HepG2 (cell line): ENCODE data around the gene U2AF1L4. TPM values are rescaled to one million over a fixed set of nuclear protein-coding genes. Genes with fewer than 3 reads are reported as not detected.

Source experiments
- ATAC-seq: fragments of 200-7000 bp; cut with Tn5 transposase; 3 replicates; pipeline ENCODE4 v1.9.1; 2020; ENCODE audit warnings: mild to moderate bottlenecking, moderate library complexity
- BruUV-seq: library from RNA; stranded (reverse); fragments of 400-500 nt; replicated peaks from 2 replicates; lab custom pipeline; 2021; lab: Mats Ljungman, UMichigan
- CTCF ChIA-PET: fragments of 300-600 bp; formaldehyde crosslinking; extraction: SDS; loops from one replicate; lab custom pipeline; 2021; ENCODE audit warnings: low total read pairs, inconsistent platforms, low intra/inter-chr PET ratio; lab: Yijun Ruan, JAX
- POLR2A ChIA-PET: fragments of 350-600 bp; sonication (Branson Sonifier 250); formaldehyde crosslinking; loops from one replicate; lab custom pipeline; 2020; ENCODE audit warnings: antibody characterized with exemption, inconsistent platforms; lab: Yijun Ruan, JAX
- DNase-seq: peaks from one replicate; pipeline ENCODE4 v3.0.0-alpha.2; 2015; ENCODE audit warnings: low spot score
- FAIRE-seq: peaks from 3 replicates; lab custom pipeline; 2011; peaks lifted over from hg19 to GRCh38; lab: Jason Lieb, UNC
- H2AFZ ChIP-seq: one replicate; pipeline ENCODE4 v1.6.1; 2011; ENCODE audit warnings: low read length, inconsistent platforms
- H3K27ac ChIP-seq: fragments of 300-600 bp; 3 replicates; pipeline ENCODE4 v1.8.0; 2011; ENCODE audit warnings: mixed run types, mild to moderate bottlenecking, mixed read lengths, low read length, inconsistent platforms; ENCODE audit not compliant: insufficient read depth; ENCODE audit errors: extremely low read length
- H3K27me3 ChIP-seq, 2 experiments: fragments of 200-600 bp in 1 of 2; 2 replicates in 1 of 2; 3 replicates in 1 of 2; pipeline versions ENCODE4 v1.6.0 to v1.8.0; 2011; ENCODE audit warnings: low read length in 2 of 2, mild to moderate bottlenecking in 2 of 2, moderate library complexity in 2 of 2, inconsistent platforms in 1 of 2; ENCODE audit not compliant: insufficient read depth in 2 of 2, control insufficient read depth in 1 of 2
- H3K36me3 ChIP-seq, 2 experiments: fragments of 200-600 bp in 1 of 2; replicated peaks in 1 of 2; 2 replicates in 1 of 2; 3 replicates in 1 of 2; pipeline versions ENCODE4 v1.5.1 to v1.8.0; 2011; ENCODE audit warnings: low read length in 2 of 2, inconsistent platforms in 1 of 2; ENCODE audit not compliant: insufficient read depth in 2 of 2, control insufficient read depth in 1 of 2
- H3K4me1 ChIP-seq: 2 replicates; pipeline ENCODE4 v1.5.1; 2012; ENCODE audit warnings: low read length, inconsistent platforms; ENCODE audit not compliant: insufficient read depth
- H3K4me2 ChIP-seq: 2 replicates; pipeline ENCODE4 v1.6.0; 2011; ENCODE audit warnings: low read depth, low read length, inconsistent platforms
- H3K4me3 ChIP-seq, 3 experiments: fragments of 200-600 bp in 1 of 3; sonication (generic), shearing (Covaris generic) in 1 of 3; replicated peaks in 1 of 3; 2 replicates each; pipeline ENCODE4 v1.5.1; 2011 to 2016; ENCODE audit warnings: low read length in 3 of 3, inconsistent platforms in 2 of 3, low read depth in 2 of 3, mild to moderate bottlenecking in 2 of 3, control low read depth in 1 of 3, mixed read lengths in 1 of 3; ENCODE audit not compliant: insufficient read depth in 1 of 3
- H3K79me2 ChIP-seq: one replicate; pipeline ENCODE4 v1.6.1; 2011; ENCODE audit warnings: low read length, inconsistent platforms; ENCODE audit not compliant: insufficient read depth
- H3K9ac ChIP-seq: 2 replicates; pipeline ENCODE4 v1.6.0; 2011; ENCODE audit warnings: mild to moderate bottlenecking, low read depth, low read length, inconsistent platforms; ENCODE audit not compliant: insufficient read depth
- H3K9me3 ChIP-seq: 2 replicates; pipeline ENCODE4 v1.5.1; 2012; ENCODE audit warnings: mild to moderate bottlenecking, low read length
- H4K20me1 ChIP-seq: 2 replicates; pipeline ENCODE4 v1.6.0; 2011; ENCODE audit warnings: inconsistent platforms, mild to moderate bottlenecking, low read length, moderate library complexity; ENCODE audit not compliant: insufficient read depth
- ZNF337 ChIP-seq: sonication (generic); formaldehyde crosslinking; IDR thresholded peaks from 2 replicates; pipeline ENCODE4 v1.5.1; 2020; ENCODE audit warnings: missing genetic modification reagents, low read depth, mild to moderate bottlenecking, borderline replicate concordance
- ZSCAN25 ChIP-seq: sonication (generic); formaldehyde crosslinking; IDR thresholded peaks from 2 replicates; pipeline ENCODE4 v1.8.0; 2022; ENCODE audit warnings: mild to moderate bottlenecking, missing genetic modification reagents
- WGBS: methylation state at CpG from one replicate; pipeline ENCODE4 v1.1.6; 2017; ENCODE audit warnings: low lambda C conversion rate; 5-methylcytosine and 5-hydroxymethylcytosine counted together
- in situ Hi-C: cut with HindIII; loops from 2 replicates; pipeline ENCODE4 v1.10.0; 2017; ENCODE audit warnings: low pct_unique_long_range_greater_than_20kb; ENCODE audit not compliant: extremely low pct_ligation_motif_present
- intact Hi-C: fragments of 100-400 bp; cut with micrococcal nuclease; formaldehyde crosslinking; loops from one replicate; pipeline ENCODE4 v1.10.0; 2022; ENCODE audit not compliant: unreplicated experiment
- polyA plus RNA-seq, 8 experiments: library from polyadenylated mRNA; depleted of rRNA in 3 of 8; stranded (reverse) in 7 of 8; unstranded in 1 of 8; fragments of >200 nt; fragmentation: Illumina TruSeq in 4 of 8; extraction: Trizol in 4 of 8; gene quantifications; 2 replicates each; pipeline versions ENCODE4 v1.2.1 to v1.2.3, GENCODE V29; 2011 to 2016; ENCODE audit warnings: low read depth in 4 of 8, missing spikeins in 1 of 8, mixed read lengths in 1 of 8; ENCODE audit not compliant: insufficient read depth in 1 of 8
- total RNA-seq, 5 experiments: library from RNA; depleted of rRNA; stranded (reverse); fragments of >200 nt; fragmentation: Illumina TruSeq; extraction: Trizol; gene quantifications; 2 replicates each; pipeline ENCODE4 v1.2.3, GENCODE V29; 2016; ENCODE audit warnings: low read depth in 1 of 5
- TF ChIP-seq, protein P1 (sequence below): sonication (generic); formaldehyde crosslinking; IDR thresholded peaks from 2 replicates; pipeline ENCODE4 v1.4.0; 2020; ENCODE audit warnings: missing genetic modification reagents

The U2AF1L4 gene
- total and polyA plus RNA-seq, 2 of the 13 experiments (the other 11 are each of a cell fraction or from before 2014, with no cell fraction given): 7.9 to 15.4 TPM

DNA sequence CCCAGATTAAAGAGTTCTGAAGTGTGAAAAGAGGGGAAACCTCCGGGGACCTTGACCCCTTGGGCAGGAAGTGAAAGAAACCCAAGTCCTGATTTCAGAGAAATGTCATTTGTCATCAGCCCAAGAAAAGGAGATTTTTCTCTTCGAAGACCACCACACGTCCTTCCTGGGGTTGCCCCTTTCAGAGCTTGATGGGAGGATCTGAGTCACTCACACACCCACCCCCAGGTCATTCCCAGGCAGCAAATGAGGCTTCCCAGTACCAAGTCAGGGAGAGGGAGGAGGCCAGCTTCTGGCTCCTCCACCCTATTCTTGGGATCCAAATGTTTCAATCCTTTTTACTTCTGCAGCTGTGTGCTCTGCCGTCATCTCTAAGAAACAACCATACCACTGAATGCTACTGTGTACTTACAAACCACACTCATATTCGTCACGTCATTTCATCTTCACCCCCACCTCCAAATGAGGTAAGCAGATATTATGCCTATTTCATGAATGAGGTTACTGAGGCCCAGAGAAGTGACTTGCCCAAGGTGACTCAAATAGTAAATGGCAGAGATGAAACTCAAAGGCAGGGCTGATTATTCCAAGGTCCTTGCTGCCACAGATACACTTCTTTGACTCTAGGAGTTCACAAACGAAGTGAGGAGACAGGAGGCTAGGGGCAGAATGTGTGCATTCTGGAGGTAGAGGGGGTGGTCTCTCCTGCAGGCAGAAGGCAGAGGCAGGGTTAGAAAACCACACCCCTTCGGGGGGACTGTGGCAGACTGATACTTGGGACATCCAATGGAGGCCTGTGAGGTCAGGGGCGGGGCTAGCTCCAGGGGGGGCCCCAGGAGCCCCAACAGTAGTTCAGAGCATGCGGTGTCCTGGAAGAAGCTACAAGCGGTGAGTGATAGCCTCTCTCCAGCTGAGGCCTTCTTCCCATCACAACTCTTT is 32.4 kb downstream of the U2AF1L4 start:
- Histone ChIP-seq H3K27me3 (no peaks in the 10 kb centered on the region; a peak in 1 of 5 replicates), H3K36me3 (no peaks in the 10 kb centered on the region), H3K4me1 (peaks cover 24% of the 10 kb centered on the region), H2AFZ (no peak overlapping the region), H3K4me3 (no peak overlapping the region), H3K9me3 (no peaks in the 10 kb centered on the region), H4K20me1 (no peaks in the 10 kb centered on the region), H3K4me2 (no peak overlapping the region), H3K9ac (no peak overlapping the region), H3K27ac (no peak overlapping the region), H3K79me2 (no peaks in the 10 kb centered on the region)
- BruUV-seq: no TSS peak
- ChIA-PET CTCF (no interaction called here), POLR2A (interaction anchor here (5.0 kb wide), 1 partner anchor 10 kb away, joined by 23 read pairs; no protein-coding TSS in a partner anchor)
- FAIRE-seq (no peak), ATAC-seq (no peak), DNase-seq (no peak)
- in situ Hi-C loops: no loop called here
- intact Hi-C loops: no loop called here
- WGBS: 74% methylated on average over 8 of the region's 11 CpGs
- TF ChIP-seq ZSCAN25 (CRISPR knock-in tag): no peak
- no peak for TF ChIP-seq ZNF337 (CRISPR knock-in tag)
- TF ChIP-seq, protein P1, sequence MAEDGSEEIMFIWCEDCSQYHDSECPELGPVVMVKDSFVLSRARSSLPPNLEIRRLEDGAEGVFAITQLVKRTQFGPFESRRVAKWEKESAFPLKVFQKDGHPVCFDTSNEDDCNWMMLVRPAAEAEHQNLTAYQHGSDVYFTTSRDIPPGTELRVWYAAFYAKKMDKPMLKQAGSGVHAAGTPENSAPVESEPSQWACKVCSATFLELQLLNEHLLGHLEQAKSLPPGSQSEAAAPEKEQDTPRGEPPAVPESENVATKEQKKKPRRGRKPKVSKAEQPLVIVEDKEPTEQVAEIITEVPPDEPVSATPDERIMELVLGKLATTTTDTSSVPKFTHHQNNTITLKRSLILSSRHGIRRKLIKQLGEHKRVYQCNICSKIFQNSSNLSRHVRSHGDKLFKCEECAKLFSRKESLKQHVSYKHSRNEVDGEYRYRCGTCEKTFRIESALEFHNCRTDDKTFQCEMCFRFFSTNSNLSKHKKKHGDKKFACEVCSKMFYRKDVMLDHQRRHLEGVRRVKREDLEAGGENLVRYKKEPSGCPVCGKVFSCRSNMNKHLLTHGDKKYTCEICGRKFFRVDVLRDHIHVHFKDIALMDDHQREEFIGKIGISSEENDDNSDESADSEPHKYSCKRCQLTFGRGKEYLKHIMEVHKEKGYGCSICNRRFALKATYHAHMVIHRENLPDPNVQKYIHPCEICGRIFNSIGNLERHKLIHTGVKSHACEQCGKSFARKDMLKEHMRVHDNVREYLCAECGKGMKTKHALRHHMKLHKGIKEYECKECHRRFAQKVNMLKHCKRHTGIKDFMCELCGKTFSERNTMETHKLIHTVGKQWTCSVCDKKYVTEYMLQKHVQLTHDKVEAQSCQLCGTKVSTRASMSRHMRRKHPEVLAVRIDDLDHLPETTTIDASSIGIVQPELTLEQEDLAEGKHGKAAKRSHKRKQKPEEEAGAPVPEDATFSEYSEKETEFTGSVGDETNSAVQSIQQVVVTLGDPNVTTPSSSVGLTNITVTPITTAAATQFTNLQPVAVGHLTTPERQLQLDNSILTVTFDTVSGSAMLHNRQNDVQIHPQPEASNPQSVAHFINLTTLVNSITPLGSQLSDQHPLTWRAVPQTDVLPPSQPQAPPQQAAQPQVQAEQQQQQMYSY (CRISPR knock-in tag): no peak
- TF ChIP-seq, all 625 proteins: peak for 0
